H9 (cell line): ENCODE results near the gene ADISSP. TPM values are rescaled to one million over a fixed set of nuclear protein-coding genes. Genes with fewer than 3 reads are reported as not detected.

Source experiments
- DNase-seq: peaks from one replicate; pipeline ENCODE4 v3.0.0-alpha.2; 2017
- H2AFZ ChIP-seq: one replicate; pipeline ENCODE4 v1.6.1; 2013; ENCODE audit warnings: mild to moderate bottlenecking, low read length, control low read depth, moderate library complexity
- H2AK5ac ChIP-seq: 2 replicates; pipeline ENCODE4 v1.6.1; 2013; ENCODE audit warnings: low read length, control low read depth, mixed read lengths; ENCODE audit not compliant: insufficient read length
- H2BK120ac ChIP-seq: one replicate; pipeline ENCODE4 v1.6.1; 2013; ENCODE audit warnings: low read depth, mild to moderate bottlenecking, low read length, control low read depth, inconsistent platforms; ENCODE audit not compliant: poor library complexity, severe bottlenecking
- H2BK12ac ChIP-seq: 2 replicates; pipeline ENCODE4 v1.6.1; 2013; ENCODE audit warnings: low read length, control low read depth, mixed read lengths, low read depth; ENCODE audit not compliant: insufficient read length
- H2BK15ac ChIP-seq: 2 replicates; pipeline ENCODE4 v1.6.1; 2013; ENCODE audit warnings: low read depth, low read length, control low read depth
- H2BK20ac ChIP-seq: one replicate; pipeline ENCODE4 v1.6.1; 2013; ENCODE audit warnings: low read depth, mild to moderate bottlenecking, low read length, control low read depth, inconsistent platforms; ENCODE audit not compliant: poor library complexity, severe bottlenecking
- H2BK5ac ChIP-seq: 2 replicates; pipeline ENCODE4 v1.6.1; 2013; ENCODE audit warnings: low read length, control low read depth, mixed read lengths; ENCODE audit not compliant: insufficient read length
- H3K14ac ChIP-seq: 2 replicates; pipeline ENCODE4 v1.6.1; 2013; ENCODE audit warnings: low read length, control low read depth; ENCODE audit not compliant: insufficient read depth
- H3K18ac ChIP-seq: 2 replicates; pipeline ENCODE4 v1.6.1; 2013; ENCODE audit warnings: low read depth, mild to moderate bottlenecking, mixed read lengths, low read length, control low read depth; ENCODE audit not compliant: insufficient read length
- H3K23ac ChIP-seq: 2 replicates; pipeline ENCODE4 v1.6.1; 2013; ENCODE audit warnings: low read length, control low read depth, mixed read lengths, low read depth; ENCODE audit not compliant: insufficient read length
- H3K23me2 ChIP-seq: 2 replicates; pipeline ENCODE4 v1.6.1; 2013; ENCODE audit warnings: low read depth, mild to moderate bottlenecking, mixed read lengths, low read length, control low read depth; ENCODE audit not compliant: insufficient read length, poor library complexity, severe bottlenecking
- H3K27ac ChIP-seq: 2 replicates; pipeline ENCODE4 v1.5.1; 2013; ENCODE audit warnings: low read length, control low read depth, mixed read lengths, low read depth; ENCODE audit not compliant: insufficient read length
- H3K27me3 ChIP-seq: 2 replicates; pipeline ENCODE4 v1.6.1; 2013; ENCODE audit warnings: low read length, control low read depth, inconsistent platforms; ENCODE audit not compliant: insufficient read depth
- H3K4ac ChIP-seq: 2 replicates; pipeline ENCODE4 v1.6.1; 2013; ENCODE audit warnings: low read depth, mild to moderate bottlenecking, control low read depth, inconsistent platforms, low read length, moderate library complexity
- H3K4me1 ChIP-seq: 2 replicates; pipeline ENCODE4 v1.6.1; 2013; ENCODE audit warnings: low read length, control low read depth, inconsistent platforms; ENCODE audit not compliant: insufficient read depth
- H3K4me2 ChIP-seq: 2 replicates; pipeline ENCODE4 v1.6.1; 2013; ENCODE audit warnings: low read length, control low read depth, mixed read lengths; ENCODE audit not compliant: insufficient read length, insufficient read depth
- H3K56ac ChIP-seq: 2 replicates; pipeline ENCODE4 v1.6.1; 2013; ENCODE audit warnings: low read depth, mild to moderate bottlenecking, mixed read lengths, low read length, control low read depth; ENCODE audit not compliant: insufficient read length
- H3K79me1 ChIP-seq: 2 replicates; pipeline ENCODE4 v1.6.1; 2013; ENCODE audit warnings: low read depth, mild to moderate bottlenecking, moderate library complexity, low read length, control low read depth, inconsistent platforms; ENCODE audit not compliant: insufficient read depth, poor library complexity, severe bottlenecking
- H3K79me2 ChIP-seq: 2 replicates; pipeline ENCODE4 v1.6.1; 2013; ENCODE audit warnings: low read length, control low read depth, inconsistent platforms; ENCODE audit not compliant: insufficient read depth
- H3K9ac ChIP-seq: 2 replicates; pipeline ENCODE4 v1.6.1; 2013; ENCODE audit warnings: low read length, control low read depth, mixed read lengths; ENCODE audit not compliant: insufficient read length; ENCODE audit errors: extremely low read depth
- H3K9me3 ChIP-seq: one replicate; pipeline ENCODE4 v1.6.1; 2013; ENCODE audit warnings: low read depth, low read length, inconsistent platforms; ENCODE audit not compliant: control insufficient read depth
- H3T11ph ChIP-seq: one replicate; pipeline ENCODE4 v1.6.1; 2013; ENCODE audit warnings: mild to moderate bottlenecking, low read length, control low read depth, inconsistent platforms
- H4K20me1 ChIP-seq: one replicate; pipeline ENCODE4 v1.6.1; 2013; ENCODE audit not compliant: control insufficient read depth, insufficient read length, insufficient read depth
- H4K5ac ChIP-seq: 2 replicates; pipeline ENCODE4 v1.6.1; 2013; ENCODE audit warnings: low read depth, mild to moderate bottlenecking, mixed read lengths, low read length, control low read depth; ENCODE audit not compliant: insufficient read length
- H4K8ac ChIP-seq: replicated peaks from 2 replicates; pipeline ENCODE4 v1.6.1; 2013; ENCODE audit warnings: low read length, control low read depth, mixed read lengths, low read depth; ENCODE audit not compliant: insufficient read length
- H4K91ac ChIP-seq: 2 replicates; pipeline ENCODE4 v1.6.1; 2013; ENCODE audit warnings: low read depth, mild to moderate bottlenecking, moderate library complexity, mixed read lengths, low read length, control low read depth; ENCODE audit not compliant: insufficient read length
- H3K27ac Mint-ChIP-seq, 3 experiments: 2 replicates in 2 of 3; 3 replicates in 1 of 3; pipeline ENCODE4 v1.8.0; 2020 to 2021; ENCODE audit warnings: mixed read lengths in 3 of 3, mild to moderate bottlenecking in 1 of 3, moderate library complexity in 1 of 3
- H3K27me3 Mint-ChIP-seq: 2 replicates; pipeline ENCODE4 v1.8.0; 2021; ENCODE audit warnings: low read depth, mild to moderate bottlenecking, moderate library complexity, mixed read lengths
- H3K36me3 Mint-ChIP-seq, 3 experiments: 2 replicates in 2 of 3; 3 replicates in 1 of 3; pipeline ENCODE4 v1.8.0; 2020 to 2021; ENCODE audit warnings: low read depth in 3 of 3, mixed read lengths in 3 of 3; ENCODE audit not compliant: insufficient read depth in 1 of 3
- H3K4me1 Mint-ChIP-seq, 2 experiments: 2 replicates each; pipeline ENCODE4 v1.8.0; 2020; ENCODE audit warnings: mixed read lengths in 2 of 2
- H3K4me3 Mint-ChIP-seq, 2 experiments: 2 replicates in 1 of 2; 3 replicates in 1 of 2; pipeline ENCODE4 v1.8.0; 2020 to 2021; ENCODE audit warnings: mild to moderate bottlenecking in 2 of 2, mixed read lengths in 2 of 2, moderate library complexity in 1 of 2
- H3K9me3 Mint-ChIP-seq, 2 experiments: 2 replicates in 1 of 2; 3 replicates in 1 of 2; pipeline ENCODE4 v1.8.0; 2020; ENCODE audit warnings: mild to moderate bottlenecking in 2 of 2, mixed read lengths in 2 of 2, moderate library complexity in 1 of 2
- CTCF ChIP-seq: fragments of 200-600 bp; sonication (generic); conservative IDR thresholded peaks from 3 replicates; pipeline ENCODE4 v1.8.0; 2021; ENCODE audit warnings: antibody characterized with exemption, mild to moderate bottlenecking
- WGBS: extraction: QIAGEN DNeasy Blood & Tissue Kit; methylation state at CpG from one replicate; pipeline ENCODE4 v1.1.7; 2013; ENCODE audit warnings: missing lambda C conversion rate, low lambda C conversion rate, mixed read lengths; ENCODE audit not compliant: insufficient read length; ENCODE audit errors: extremely low coverage; 5-methylcytosine and 5-hydroxymethylcytosine counted together
- total RNA-seq: library from RNA; stranded (reverse); gene quantifications from 2 replicates; pipeline ENCODE4 v1.2.1, GENCODE V29; 2021

The ADISSP gene
- total RNA-seq, 1 experiment from 2014 or later = 80.9 TPM

- Histone ChIP-seq H4K91ac (no peak within 1 kb of the TSS), H3K4me1 (no peaks in the 10 kb centered on the region; the same call in 1 of the 2 replicates), H3K27me3 (peaks cover 2% of the 10 kb centered on the region; the same call in 1 of the 2 replicates), H3K9ac (no peak within 1 kb of the TSS), H4K20me1 (no peaks in the 10 kb centered on the region), H3K56ac (no peak within 1 kb of the TSS), H3K79me1 (no peaks in the 10 kb centered on the region), H4K8ac (no peak within 1 kb of the TSS), H3K4me2 (peak within 1 kb of the TSS; percentile 51), H2BK20ac (no peak within 1 kb of the TSS), H3K18ac (no peak within 1 kb of the TSS), H4K5ac (no peak within 1 kb of the TSS), H2BK5ac (no peak within 1 kb of the TSS), H3K23me2 (peaks cover 21% of the 10 kb centered on the region), H2BK12ac (no peak within 1 kb of the TSS), H3K23ac (no peak within 1 kb of the TSS), H3K14ac (no peak within 1 kb of the TSS), H3K9me3 (no peaks in the 10 kb centered on the region), H2AFZ (no peak within 1 kb of the TSS), H3K79me2 (no peaks in the 10 kb centered on the region), H3K4ac (no peak within 1 kb of the TSS), H3T11ph (no peak within 1 kb of the TSS), H2BK120ac (no peak within 1 kb of the TSS), H2AK5ac (no peak within 1 kb of the TSS), H2BK15ac (no peak within 1 kb of the TSS), H3K27ac (no peak within 1 kb of the TSS)
- WGBS = no CpG with 5 or more reads among the region's 28 CpGs
- H3K4me1 Mint-ChIP-seq = peaks cover 30 to 45% of the 10 kb centered on the region in 2 experiments
- TF ChIP-seq CTCF = peak; percentile 61
- peak within 1 kb of the TSS; percentile 54 to 79 for H3K4me3 Mint-ChIP-seq
- peaks cover 5 to 12% (median 8%) of the 10 kb centered on the region in 3 experiments for H3K36me3 Mint-ChIP-seq
- peaks cover 39% of the 10 kb centered on the region for H3K27me3 Mint-ChIP-seq
- DNase-seq = peak; percentile 95
- no peaks in the 10 kb centered on the region for H3K9me3 Mint-ChIP-seq
- peak within 1 kb of the TSS in 1 of 3 experiments; percentile 62; a peak in 1 of 7 replicates for H3K27ac Mint-ChIP-seq
Observed at GRCh38 chr20:3781153-3781910, 13.8 kb upstream of the ADISSP start, which contains the start of gene SPEF1. Gene SPEF1 (minus strand): TSS chr20:3781448. CDS start chr20:3781287, 161 bp downstream.
